ENCODE measurements around the gene CISD3. TPM values are rescaled to one million over a fixed set of nuclear protein-coding genes. Genes with fewer than 3 reads are reported as not detected.
A peak's percentile ranks its signal among the peaks of the same experiment; 100 is the strongest.

The CISD3 gene
- total RNA-seq, 2 experiments from 2014 or later, result 43.2 to 44.2 TPM

DNA sequence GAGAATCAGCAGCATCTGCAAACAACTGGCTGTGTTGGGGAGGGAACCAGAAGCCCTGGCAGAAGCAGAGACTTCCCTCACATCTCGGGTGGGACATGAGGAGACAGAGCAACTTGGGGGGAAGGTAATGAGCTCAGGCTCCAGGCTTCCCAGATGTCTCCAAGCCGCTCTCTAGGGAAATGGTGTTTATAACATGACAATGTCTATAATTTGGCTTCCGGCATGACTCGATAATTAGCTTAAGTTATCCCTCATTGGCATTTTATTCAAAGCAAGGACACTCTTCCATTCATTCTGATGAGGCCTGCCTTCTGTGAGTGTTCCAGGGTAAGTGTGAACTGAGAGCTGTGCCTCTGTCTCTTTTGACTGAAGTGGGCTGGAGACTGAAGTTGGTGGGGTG is 39.8 kb upstream of the CISD3 start:
- ATAC-seq, result no peak
- peaks cover 3% of the 10 kb centered on the region for H3K4me1 Mint-ChIP-seq (ENCODE audit: low read depth)
- ChIA-PET POLR2A (interaction anchor here (0.6 to 1.2 kb wide), 2 partner anchors 10 to 15 kb away, joined by 3 to 4 read pairs; partner anchors contain the start of gene EPOP), CTCF (interaction anchor here (4.3 kb wide), 1 partner anchor 13 kb away, joined by 18 read pairs; no protein-coding TSS in a partner anchor)
- DNase-seq, result no peak
- no peaks in the 10 kb centered on the region for H3K36me3 Mint-ChIP-seq (ENCODE audit: low read depth)
- H3K27ac Mint-ChIP-seq, result no peak overlapping the region
- intact Hi-C loops (cut with micrococcal nuclease), result no loop called here
- H3K4me3 Mint-ChIP-seq, result no peak overlapping the region
- TF ChIP-seq, protein P1, sequence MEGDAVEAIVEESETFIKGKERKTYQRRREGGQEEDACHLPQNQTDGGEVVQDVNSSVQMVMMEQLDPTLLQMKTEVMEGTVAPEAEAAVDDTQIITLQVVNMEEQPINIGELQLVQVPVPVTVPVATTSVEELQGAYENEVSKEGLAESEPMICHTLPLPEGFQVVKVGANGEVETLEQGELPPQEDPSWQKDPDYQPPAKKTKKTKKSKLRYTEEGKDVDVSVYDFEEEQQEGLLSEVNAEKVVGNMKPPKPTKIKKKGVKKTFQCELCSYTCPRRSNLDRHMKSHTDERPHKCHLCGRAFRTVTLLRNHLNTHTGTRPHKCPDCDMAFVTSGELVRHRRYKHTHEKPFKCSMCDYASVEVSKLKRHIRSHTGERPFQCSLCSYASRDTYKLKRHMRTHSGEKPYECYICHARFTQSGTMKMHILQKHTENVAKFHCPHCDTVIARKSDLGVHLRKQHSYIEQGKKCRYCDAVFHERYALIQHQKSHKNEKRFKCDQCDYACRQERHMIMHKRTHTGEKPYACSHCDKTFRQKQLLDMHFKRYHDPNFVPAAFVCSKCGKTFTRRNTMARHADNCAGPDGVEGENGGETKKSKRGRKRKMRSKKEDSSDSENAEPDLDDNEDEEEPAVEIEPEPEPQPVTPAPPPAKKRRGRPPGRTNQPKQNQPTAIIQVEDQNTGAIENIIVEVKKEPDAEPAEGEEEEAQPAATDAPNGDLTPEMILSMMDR (IDR thresholded peaks at IDR 0.05), result no peak
- H3K9me3 Mint-ChIP-seq, result no peaks in the 10 kb centered on the region
- peaks cover 1% of the 10 kb centered on the region for H3K27me3 Mint-ChIP-seq

DNA sequence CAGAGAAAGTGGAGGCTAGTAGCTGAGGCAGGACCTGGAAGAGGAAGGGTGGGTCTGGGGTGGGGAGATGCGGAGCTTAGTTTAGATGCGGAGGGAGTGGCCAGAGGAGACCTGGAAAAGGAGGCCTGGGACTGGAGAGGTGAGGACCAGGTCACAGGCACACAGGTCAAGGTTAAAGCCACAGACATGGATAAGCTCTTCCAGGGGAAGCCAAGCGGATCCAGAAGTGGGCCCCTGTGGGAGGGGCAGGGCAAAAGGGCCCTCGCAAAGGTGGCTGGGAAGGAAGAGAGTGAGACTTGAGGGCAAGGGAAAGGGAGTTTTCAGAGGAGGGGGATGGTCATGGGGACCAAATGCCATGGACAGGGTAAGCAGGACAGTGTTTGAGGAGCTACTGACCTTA is 39.0 kb upstream of the CISD3 start:
- TF ChIP-seq, protein P1 (IDR thresholded peaks at IDR 0.05), result no peak
- Mint-ChIP-seq H3K4me3 (no peak overlapping the region), H3K27me3 (no peaks in the 10 kb centered on the region), H3K36me3 (ENCODE audit: low read depth) (no peaks in the 10 kb centered on the region), H3K9me3 (no peaks in the 10 kb centered on the region), H3K27ac (no peak overlapping the region), H3K4me1 (ENCODE audit: low read depth) (peaks cover 7% of the 10 kb centered on the region)
- DNase-seq, result no peak
- intact Hi-C loops (cut with micrococcal nuclease), result no loop called here
- no peak for ATAC-seq
- POLR2A ChIA-PET, result interaction anchor here (0.6 to 1.2 kb wide), 2 partner anchors 11 to 16 kb away, joined by 3 to 4 read pairs; partner anchors contain the start of gene EPOP
- CTCF ChIA-PET, result interaction anchor here (1.4 to 4.3 kb wide), 3 partner anchors 14 to 44 kb away, joined by 4 to 18 read pairs (median 6); no protein-coding TSS in a partner anchor

DNA sequence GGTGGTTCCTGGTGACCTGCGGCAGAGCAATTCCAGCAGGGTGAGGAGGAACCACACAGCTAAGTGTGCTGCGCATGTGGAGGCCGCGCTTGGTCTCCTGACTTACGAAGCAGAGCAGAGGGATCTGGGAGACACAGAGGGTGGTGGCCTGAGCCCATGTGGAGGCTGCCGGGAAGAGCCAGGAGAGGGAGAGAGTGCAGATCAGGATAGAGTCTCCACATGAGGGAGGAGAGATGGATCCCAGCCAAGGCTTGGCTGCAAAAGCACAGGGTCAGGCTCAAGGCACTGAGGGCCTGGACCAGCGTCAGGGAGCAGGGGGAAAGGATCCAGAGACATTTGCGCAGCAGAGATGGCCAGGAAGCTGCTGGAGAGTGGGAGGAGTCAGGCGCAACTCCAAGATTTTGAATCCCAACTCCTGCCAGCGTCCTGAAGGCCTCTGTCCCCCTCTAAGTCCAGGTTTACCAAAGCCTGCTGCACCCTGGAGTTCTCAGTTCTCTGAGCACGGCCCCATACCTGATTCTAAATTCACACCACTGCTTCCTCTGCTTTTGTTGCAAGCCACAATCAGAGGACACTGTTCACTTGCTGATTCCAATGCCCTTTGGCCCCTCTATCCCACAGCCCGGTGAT is 36.3 kb upstream of the CISD3 start:
- intact Hi-C loops (cut with micrococcal nuclease), result no loop called here
- Mint-ChIP-seq H3K4me3 (no peak overlapping the region), H3K27ac (no peak overlapping the region), H3K9me3 (no peaks in the 10 kb centered on the region), H3K4me1 (ENCODE audit: low read depth) (peaks cover 21% of the 10 kb centered on the region), H3K36me3 (ENCODE audit: low read depth) (no peaks in the 10 kb centered on the region), H3K27me3 (no peaks in the 10 kb centered on the region)
- DNase-seq, result no peak
- ChIA-PET POLR2A (interaction anchor here (1.0 kb wide), 2 partner anchors 13 kb away, joined by 3 to 5 read pairs; no protein-coding TSS in a partner anchor), CTCF (interaction anchor here (4.1 to 4.8 kb wide), 2 partner anchors 17 to 42 kb away, joined by 20 to 32 read pairs; no protein-coding TSS in a partner anchor)
- TF ChIP-seq, protein P1 (IDR thresholded peaks at IDR 0.05), result no peak
- no peak for ATAC-seq

DNA sequence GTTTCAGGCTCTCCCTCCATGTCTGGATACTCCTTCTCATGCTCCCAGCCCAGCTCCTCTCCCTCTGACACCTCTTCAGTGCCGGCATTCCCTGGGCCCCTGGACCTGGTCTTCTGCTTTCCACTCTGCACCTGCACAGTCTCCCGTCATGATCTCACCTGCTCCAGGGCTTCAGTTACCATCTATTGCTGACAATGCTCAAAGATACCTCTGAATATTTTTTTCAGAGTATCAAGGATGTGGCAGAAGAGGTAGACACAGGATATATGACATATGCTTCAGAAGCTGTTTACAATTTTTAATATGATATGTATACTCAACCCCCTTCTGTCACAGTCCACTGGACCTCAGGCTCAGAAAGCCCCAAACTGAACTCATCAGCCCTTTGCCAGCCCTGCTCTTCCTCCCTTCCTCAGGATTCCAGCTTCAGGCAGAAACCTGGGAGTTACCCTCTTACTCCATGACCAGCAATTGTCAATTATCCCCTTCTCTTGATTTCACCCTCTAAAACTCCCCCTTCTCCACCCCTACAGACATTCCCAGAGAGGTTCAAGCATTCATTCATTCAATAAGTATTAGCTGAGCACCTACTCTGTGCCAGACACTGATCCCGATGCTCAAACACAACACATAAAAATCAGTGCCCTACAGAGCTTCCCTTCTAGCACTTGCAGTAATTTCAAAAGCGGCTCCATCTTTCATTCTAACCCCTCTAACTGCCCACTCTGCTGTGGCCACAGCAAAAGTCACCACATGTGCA is 32.9 kb upstream of the CISD3 start:
- DNase-seq, result no peak
- ATAC-seq, result no peak
- H3K27me3 Mint-ChIP-seq, result no peaks in the 10 kb centered on the region
- POLR2A ChIA-PET, result interaction anchor here (0.6 to 3.2 kb wide), 3 partner anchors 21 to 267 kb away, joined by 3 to 10 read pairs (median 3); no protein-coding TSS in a partner anchor
- H3K27ac Mint-ChIP-seq, result peak overlapping the region; percentile 21
- no peaks in the 10 kb centered on the region for H3K9me3 Mint-ChIP-seq
- H3K4me1 Mint-ChIP-seq (ENCODE audit: low read depth), result peaks cover 45% of the 10 kb centered on the region
- H3K4me3 Mint-ChIP-seq, result no peak overlapping the region
- H3K36me3 Mint-ChIP-seq (ENCODE audit: low read depth), result no peaks in the 10 kb centered on the region
- intact Hi-C loops (cut with micrococcal nuclease), result loop anchor here (5.0 kb wide), 1 partner anchor 35 kb away; the partner anchor contains the start of gene CISD3
- TF ChIP-seq, protein P1 (IDR thresholded peaks at IDR 0.05), result peak; percentile 15
- CTCF ChIA-PET, result interaction anchor here (1.1 to 4.8 kb wide), 5 partner anchors 17 to 47 kb away, joined by 3 to 32 read pairs (median 11); no protein-coding TSS in a partner anchor

All from activated CD8-positive, alpha-beta T cell treated with anti-CD3 and anti-CD28 coated beads for 36 hours (primary cell).